Stimulated activated CD4-positive, alpha-beta T cell treated with anti-CD3 and anti-CD28 coated beads, Interleukin-1b, Interleukin-23, amount 100 ng/mL, for 1 hour (primary cell): ENCODE results near the gene MTERF1.
"Not testable (repeated sequence)": the region's sequence is repeated elsewhere in the genome, so short reads cannot be mapped to it uniquely, and the experiment has no call there.

Source experiments
- DNase-seq, 2 donors: peaks; one replicate each; pipeline ENCODE4 v3.0.0-alpha.2; 2020; ENCODE audit warnings: low read depth in 2 of 2

The MTERF1 gene

DNA sequence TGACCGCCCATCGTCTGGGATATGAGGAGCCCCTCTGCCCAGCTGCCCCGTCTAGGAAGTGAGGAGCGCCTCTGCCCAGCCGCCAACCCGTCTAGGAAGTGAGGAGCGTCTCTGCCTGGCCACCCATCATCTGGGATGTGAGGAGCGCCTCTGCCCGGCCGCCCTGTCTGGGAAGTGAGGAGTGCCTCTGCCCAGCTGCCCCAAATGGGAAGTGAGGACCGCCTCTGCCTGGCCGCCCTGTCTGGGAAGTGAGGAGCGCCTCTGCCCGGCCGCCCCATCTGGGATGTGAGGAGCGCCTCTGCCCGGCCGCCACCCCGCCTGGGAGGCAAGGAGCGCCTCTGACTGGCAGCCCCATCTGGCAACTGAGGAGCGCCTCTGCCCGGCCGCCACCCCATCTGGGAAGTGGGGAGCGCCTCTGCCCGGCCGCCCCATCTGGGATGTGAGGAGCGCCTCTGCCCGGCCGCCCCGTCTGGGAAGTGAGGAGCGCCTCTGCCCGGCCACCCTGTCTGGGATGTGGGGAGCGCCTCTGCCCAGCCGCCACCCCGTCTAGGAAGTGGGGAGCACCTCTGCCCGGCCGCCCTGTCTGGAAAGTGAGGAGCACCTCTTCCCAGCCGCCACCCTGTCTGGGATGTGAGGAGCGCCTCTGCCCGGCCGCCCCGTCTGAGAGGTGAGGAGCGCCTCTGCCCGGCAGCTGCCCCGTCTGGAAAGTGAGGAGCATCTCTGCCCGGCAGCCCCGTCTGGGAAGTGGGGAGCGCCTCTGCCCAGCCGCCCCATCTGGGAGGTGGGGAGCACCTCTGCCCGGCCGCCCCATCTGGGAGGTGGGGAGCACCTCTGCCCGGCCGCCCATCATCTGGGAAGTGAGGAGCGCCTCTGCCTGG, 7.1 kb upstream of the MTERF1 start:
- DNase-seq: not testable (repeated sequence)

DNA sequence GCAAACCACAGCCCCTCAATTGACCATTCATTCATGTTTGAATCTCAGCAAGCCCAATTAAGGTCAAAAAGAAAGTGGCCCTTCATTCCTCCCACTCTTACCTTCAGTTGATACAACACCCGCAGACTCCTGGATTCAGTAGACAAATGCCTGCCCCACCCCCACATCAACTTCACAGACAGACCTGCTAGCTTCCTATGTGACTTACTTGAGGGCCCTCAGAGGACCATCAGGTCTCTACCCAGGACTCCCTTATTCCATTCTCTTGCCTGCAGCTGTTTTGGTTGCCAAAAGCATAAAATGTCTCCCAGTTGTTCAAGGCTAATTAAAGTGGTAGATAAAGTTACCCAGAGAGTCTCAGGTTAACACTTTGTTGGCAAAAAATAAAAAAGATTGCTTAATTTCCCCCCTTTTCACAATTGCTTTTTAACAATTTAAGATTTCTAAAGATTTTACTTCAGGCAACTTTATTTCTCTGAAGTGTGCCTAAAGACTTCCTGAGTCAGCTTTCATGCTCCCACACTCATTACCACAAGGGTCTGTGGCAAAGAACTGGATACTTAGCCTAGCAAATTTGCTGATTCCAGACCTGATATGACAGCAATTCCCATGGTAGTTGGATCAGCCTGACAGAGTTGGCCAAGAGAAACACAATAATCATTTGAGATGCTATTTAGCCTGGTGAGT, 3.3 kb upstream of the MTERF1 start:
- no peak for DNase-seq

DNA sequence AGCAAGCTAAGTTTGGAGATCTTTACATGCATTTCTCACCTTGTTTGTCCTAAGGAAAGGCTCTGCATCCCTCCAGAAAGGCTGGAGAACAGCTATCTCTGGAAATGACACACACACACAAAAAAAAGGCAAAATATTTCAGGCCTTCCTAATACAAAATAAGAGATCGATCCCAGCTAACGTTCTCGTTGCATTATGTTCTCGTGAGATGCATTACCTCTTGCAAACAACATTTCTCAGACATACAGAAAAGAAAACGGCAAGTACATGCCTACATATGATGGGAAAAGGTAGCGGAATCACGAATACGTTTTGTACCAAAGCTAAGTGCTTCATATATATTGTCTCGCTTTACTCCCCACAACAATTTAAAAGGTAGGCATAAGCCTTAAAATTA, 488 bp downstream of the MTERF1 start:
- no peak for DNase-seq

DNA sequence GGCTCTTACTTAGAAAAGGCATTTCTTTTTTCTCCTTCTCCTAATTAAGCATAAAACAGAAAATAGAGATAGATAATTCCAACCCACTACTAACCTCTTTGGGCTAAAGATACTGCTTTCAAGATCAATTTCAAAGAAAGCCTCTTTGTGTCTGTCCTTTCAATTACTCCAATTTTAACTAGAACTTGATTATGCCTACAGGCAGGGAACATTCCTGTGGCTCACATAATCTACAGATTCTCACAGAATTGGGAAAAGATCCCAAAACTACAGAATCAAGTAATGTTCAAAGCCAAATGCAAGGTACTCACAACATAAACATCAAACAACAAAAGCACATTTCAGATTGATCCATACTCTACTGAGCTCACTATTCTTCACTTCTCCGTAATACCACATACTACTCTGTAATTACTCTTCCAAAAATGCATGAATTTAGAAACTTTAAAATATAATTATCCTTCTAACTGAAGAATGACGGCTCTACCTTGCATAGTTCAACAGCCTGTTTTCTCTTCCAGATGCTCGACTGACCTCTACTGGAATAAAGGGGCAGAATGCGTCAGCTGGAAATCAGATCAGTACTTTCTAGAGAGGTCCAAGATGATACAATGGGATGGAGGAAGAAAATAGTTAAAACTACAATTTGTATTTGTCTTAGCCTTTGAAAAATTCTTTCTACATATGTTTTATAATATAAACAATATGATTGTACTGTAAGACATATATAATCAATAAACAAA, 3.9 kb downstream of the MTERF1 start:
- no peak for DNase-seq

DNA sequence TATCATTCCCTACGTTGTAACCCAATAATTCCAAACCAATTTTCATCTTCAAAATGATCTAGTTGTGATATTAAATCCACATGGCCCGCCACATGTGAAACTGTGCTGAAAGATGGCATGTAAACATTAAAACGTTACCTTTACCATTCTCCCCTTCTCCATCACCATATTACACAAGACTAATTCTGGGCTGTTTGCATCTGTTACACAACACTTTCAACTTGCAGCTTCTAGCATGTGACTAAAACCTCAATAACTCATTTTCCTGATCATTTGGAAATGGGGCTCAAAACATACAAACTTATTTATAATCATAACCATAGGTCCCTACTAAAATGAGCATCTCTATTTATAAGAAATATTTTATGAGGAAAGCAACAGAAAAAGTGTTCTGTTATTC, 4.7 kb downstream of the MTERF1 start:
- no peak for DNase-seq

DNA sequence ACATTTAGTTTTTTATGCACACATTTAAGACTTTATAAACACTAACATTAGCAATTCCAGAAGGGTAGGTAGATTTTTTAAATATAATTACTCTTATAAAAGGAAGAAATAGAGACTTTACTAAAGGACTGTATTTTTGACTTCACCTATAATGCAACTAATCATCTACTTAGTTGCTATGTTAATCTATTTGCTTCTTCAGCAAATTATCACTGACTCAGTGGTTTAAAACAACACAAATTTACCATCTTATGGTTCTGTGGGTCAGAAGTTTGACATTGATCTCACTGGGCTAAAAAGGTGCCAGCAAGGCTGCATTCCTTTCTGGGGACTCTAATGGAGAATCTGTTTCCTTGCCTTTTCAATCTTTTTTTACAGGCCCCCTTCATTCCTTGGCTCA, 7.6 kb downstream of the MTERF1 start:
- no peak for DNase-seq

DNA sequence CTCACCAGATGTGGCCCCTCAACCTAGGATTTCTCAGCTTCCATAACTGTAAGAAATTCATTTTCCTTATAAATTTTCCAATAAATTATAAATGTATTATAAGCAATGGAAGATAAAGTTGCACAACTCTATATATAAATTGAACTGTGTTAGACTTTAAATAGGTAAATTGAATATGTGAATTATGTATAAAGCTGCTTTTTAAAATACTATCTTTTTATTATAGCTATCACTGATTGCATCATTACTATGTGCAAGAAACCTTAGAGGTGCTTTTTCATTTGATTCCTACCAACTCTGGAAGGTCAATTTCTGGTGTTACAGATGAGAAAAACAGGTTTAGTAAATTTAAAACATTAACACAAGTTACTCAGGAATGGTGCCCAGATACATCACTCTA, 8.4 kb downstream of the MTERF1 start:
- DNase-seq: no peak

DNA sequence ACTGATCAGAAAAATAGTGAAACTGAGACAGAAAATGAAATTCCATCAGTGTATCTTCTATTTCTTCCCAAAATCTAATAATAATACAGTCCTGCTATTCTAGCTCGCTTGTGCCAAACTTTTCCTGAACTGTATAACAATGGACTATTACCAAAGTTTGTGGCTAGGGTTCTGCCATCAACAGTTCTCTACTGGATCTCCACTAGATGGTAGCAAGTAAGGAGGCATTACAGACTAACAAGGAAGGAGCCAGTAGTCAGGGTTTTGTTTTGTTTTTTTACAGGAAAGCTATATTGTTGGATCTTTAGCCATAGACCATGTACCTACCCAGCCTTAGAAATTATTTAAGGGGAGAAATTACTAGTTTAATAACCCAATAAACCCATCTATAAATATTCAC, 10.8 kb downstream of the MTERF1 start:
- no peak for DNase-seq

DNA sequence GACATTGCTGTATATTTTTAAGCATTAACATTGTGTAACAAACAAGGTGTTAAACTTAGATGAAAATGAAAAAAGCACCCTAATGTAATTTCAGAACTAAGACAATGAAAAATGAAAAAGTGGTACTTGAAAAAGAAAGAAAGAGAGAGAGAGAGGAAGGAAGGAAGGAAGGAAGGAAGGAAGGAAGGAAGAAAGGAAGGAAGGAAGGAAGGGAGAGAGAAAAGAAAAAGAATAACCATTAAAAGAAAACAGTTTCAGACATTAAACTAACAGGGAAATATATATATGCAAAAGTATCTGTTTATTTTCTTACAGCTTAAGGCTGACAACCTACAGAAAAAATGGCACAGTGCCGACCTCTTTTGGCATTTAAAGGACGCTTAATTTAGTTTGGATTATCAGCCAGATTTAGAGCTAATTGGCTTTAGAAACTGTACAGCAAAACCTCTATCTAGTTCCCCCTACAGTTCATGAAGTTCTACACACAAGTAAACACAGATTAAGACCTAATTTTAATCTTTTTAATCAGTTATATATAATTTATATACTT, 13.8 kb downstream of the MTERF1 start:
- no peak for DNase-seq

DNA sequence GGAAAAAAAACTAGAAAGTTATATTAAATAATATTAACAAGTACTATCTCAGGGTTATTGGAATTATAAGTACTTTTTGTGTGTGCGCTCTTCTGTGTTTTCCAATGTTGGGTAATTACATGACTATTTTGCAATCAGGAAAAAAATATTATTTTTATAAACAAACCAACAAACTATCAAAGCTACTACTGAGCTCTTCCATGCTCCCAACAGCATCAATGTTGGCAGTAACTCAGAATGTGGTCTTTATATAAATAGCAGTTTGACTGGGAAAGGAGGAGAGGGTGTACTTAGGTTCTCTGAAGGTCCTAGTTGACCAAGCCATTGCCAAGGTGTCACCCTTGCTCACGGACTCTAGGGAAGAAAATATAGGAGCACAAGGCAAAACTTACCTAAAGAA, 15.0 kb downstream of the MTERF1 start:
- DNase-seq: no peak

DNA sequence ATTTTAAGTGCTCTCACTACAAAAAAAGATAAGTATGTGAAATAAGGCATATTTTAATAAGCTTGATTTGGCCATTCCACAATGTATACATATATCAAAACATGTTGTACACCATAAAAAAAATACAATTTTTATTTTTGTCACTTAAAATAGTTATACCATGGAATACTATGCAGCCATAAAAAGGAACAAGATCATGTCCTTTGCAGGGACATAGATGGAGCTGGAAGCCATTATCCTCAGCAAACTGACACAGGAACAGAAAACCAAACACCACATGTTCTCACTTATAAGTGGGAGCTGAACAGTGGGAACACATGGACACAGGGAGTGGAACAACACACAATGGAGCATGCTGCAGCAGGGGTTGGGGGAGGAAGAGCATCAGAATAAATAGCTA, 15.9 kb downstream of the MTERF1 start:
- not testable (repeated sequence) for DNase-seq

DNA sequence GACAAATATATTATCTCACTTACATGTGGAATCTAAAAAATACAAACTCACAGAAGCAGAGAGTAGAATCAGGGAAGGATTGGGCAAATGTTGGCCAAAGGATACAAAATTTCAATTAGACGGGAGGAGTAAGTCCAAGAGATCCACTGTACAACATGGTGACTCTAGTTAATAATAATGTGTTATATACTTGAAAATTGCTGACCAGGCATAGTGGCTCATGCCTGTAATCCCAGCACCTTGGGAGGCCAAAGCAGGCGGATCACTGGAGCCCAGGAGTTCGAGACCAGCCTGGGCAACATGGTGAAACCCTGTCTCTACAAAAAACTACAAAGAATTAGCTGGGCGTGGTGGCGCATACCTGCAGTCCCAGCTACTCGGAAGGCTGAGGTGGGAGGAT, 16.4 kb downstream of the MTERF1 start:
- DNase-seq: no peak

DNA sequence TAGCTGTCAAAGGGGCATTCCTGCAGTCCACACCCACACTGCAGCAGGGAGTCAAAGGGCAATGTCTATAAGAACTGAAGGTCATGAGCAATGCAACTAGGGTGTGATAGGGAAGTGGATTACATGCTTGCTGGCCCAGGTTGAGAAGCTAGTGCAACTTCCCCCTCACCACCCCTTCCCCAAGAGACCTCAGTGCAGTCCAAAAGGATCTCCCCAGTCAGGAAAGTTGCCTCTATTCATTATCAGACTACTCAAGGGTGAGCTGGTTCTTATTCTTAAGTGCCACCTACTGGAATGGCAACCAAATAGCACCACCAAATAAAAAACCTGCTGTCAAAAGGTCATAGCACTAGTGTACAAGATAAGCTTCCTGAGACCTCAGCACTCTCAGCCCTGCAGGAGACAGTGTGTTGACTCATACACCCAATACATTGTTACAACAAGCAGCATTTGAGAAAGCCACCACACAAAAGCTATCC, 28.2 kb downstream of the MTERF1 start:
- no peak for DNase-seq

DNA sequence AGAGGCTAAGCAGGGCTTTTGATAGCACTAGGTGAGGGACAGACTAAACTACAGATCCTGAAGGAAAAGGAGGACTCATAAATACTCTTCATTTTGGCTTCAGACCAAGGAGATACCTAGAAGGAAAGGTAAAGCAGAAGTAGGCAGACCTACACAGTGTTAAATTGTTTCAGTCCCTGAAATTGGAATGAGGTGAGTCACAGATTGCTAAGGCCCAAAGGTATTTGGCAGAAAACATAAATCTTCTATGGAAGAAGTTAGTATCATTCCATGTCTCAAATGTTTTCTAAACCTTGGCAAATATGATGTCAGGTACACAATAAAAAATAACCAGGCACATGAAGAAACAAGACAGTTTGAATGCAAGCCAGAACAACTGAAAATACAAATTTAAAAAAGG, 30.0 kb downstream of the MTERF1 start:
- no peak for DNase-seq

DNA sequence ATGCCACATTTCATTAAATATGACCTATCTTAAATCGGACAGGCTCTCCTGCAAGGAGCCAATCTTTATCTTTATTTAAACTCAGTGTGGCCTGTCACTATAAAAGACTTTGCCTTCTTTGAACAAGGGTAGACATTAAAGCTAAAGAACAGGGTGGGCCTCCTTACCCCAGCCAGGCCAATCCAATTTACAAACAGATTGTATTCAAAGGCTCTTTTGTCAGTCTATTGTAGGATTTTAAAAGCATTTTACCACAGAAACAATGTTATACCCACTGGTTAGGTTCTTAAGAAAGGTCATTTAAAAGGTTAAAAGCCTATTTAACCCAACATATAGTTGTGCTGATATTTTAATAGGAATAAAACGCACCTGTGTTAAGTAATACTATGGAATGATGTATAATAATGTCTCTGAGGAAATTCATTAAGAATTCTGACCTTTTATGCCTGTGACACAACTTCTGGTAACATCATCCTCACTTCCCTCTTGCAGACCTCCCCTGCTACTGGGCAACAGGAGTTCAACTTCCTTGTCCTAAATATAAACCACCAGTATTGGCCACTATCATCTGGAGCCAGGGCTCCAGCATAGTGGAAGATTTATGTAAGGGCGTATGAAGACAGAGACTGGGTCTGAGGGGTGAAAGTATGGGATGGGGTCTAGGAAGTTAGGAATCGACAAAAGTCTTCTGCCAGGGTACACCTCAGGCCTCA, 32.5 kb downstream of the MTERF1 start:
- DNase-seq: no peak

DNA sequence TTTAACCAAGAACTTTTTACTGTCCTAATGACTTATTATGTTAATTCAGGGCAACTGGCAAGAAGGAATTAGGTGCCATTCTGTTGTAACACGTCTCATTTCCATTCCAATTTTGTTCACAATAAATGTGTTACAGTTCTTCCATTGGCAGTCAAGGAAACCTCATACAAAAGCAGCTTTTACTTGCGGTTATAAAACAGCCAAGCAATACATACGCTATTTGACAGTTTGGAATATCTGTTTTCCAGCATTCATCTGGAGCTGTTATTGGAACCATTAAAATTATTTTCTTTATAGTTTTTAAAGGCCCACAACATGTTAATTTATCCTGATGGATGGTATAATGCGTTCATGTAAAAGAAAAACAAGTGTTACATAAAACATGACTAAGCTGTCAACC, 33.3 kb downstream of the MTERF1 start:
- no peak for DNase-seq

DNA sequence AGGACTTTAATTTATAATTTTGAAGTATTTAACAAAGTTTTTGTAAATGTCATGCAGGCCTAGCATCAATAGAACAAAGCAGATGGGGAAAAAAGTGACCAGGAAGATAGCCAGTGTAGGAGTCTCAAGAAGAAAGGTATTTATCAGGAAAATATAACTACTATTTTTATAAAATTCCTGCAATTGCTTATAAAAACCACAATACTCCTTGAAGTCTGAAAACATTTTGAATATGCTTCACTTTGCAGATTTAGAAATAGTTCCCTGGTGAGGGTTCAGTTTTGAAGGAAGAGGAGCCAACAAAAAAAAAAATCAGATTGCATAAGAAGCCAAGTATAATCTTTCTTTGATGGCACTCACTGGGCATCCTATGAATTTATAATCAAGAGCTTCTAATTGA, 34.1 kb downstream of the MTERF1 start:
- no peak for DNase-seq

DNA sequence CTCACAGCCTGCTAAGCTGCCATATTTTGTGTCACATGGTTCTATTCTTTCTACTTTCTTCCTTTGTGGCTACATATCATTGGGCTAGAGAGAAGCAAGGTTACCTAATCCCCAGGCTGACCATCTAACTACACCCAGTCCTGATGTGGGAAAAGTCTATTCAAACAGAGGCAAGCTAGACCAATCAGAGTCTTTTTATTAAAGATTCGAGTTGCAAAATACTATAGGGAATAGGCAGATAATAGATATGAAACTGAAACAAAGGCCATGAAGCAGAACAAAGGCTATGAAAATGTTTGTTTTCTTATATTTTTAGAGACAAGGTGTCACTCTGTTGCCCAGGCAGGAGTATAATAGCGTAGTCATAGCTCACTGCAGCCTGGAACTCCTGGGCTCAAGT, 36.7 kb downstream of the MTERF1 start:
- no peak for DNase-seq

DNA sequence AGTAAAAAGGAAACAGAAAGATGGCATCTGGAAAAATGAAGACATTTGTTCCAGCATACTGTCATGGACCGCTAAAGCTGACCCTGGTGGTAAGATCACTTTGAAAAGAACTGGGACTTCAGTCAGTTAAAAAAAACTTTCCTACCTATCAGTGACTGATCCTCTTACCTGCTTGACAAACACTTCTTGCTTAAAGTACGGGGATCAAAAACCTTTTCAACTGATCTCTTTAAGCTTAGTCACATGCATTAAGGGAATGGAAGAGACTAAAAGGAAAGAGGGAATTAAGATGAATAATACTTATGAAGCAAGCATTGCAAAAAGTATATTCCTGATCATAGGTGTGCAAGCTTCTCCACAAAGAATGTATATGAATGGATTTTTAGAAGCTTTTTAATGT, 42.1 kb downstream of the MTERF1 start:
- DNase-seq: no peak

DNA sequence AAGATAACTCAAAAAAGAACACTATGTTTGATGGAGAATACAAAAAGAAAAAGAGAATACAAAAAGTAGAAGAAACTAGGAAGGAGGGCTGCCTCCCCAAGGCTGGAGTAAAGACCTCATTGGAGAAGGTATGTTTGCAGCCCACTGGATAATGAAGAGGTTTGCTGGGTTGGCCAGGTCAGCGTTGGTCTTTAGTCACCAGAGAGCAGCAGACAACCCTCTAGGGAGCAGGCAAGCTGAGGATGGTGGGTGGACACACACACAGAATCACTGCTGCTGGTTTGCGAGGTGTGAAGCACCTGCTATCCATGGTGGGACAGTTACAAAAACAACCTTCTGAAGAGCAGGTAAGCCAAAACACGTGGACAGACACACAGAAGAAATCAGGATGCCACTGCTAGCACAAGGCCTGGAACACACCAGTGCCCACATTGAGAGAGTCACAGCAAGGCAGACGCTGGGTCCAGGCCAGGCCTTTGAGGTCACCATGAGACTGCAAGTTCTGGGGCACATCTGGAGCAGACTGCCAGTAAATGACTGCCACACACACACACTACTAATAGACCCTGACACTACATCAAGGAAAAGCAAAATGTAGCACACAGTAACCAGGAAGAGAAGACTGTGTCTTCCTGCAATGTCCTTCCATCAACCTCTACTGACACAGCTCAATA, 43.0 kb downstream of the MTERF1 start:
- no peak for DNase-seq

DNA sequence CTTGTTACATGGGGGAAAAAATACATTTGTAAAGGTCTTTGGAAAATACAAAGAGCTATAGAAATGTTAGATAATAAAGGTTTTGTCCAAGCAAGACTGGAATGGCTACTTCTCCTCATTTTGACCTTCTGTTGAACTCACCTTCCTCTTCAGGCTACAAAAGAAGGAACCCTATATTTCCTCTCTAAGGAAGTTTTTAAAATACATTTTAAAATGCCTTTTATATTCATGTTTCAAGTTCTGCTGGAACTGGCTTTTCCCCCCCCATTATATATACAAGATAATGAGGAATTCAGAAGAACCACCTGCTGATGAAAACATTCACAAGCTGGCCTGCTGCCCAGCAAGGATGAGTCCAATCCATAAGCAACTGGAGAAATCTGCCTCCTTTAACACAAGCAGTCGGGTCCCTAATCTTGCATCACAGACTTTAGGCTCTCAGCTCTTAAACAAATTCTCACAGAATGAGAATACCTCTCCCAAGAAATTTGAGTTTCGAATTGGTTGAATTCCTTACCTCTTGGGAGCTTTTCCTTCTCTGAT, 44.6 kb downstream of the MTERF1 start:
- no peak for DNase-seq
